HUDEP-2 (cell line): ENCODE data around the gene SLC9A9.
A peak's percentile ranks its signal among the peaks of the same experiment; 100 is the strongest.

Source experiments
- DNase-seq, 76 experiments: peaks; one replicate each; lab custom pipeline; 2025; ENCODE audit not compliant: unreplicated experiment in 76 of 76; lab: John Stamatoyannopoulos, UW

The SLC9A9 gene

DNA sequence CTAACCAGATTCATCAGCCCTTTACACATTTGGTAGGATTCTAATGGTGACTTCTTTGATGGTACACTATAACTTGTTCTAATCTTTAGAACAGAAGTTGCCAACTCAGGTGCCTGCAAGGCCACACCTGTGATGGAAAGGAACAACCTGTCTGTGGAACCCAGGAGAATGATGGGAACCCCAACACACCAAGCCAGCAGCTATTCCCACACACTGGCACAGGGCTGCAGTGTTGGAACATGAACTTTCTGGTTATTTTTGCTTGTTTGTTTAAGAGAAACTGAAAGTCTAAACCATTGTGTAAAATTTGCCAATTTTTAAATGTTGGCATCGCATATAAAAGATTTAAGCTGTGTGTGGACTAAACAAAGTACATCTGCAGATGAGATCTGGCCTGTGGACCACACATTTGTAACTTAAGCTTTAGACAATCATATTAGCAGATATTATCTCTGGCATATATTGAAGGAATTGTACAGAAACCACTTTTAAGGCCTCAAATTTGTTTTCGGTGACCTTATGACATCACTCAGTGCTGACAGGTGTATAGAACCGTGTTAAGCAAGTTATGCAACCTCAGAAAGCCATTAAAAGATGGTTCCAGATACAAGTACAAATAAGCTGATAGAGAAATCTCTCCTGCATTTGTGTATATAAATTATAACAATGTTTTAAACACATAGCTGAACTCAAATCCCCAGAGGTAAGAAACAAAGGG lies 242.9 kb downstream of the SLC9A9 start:
- DNase-seq: no peak

DNA sequence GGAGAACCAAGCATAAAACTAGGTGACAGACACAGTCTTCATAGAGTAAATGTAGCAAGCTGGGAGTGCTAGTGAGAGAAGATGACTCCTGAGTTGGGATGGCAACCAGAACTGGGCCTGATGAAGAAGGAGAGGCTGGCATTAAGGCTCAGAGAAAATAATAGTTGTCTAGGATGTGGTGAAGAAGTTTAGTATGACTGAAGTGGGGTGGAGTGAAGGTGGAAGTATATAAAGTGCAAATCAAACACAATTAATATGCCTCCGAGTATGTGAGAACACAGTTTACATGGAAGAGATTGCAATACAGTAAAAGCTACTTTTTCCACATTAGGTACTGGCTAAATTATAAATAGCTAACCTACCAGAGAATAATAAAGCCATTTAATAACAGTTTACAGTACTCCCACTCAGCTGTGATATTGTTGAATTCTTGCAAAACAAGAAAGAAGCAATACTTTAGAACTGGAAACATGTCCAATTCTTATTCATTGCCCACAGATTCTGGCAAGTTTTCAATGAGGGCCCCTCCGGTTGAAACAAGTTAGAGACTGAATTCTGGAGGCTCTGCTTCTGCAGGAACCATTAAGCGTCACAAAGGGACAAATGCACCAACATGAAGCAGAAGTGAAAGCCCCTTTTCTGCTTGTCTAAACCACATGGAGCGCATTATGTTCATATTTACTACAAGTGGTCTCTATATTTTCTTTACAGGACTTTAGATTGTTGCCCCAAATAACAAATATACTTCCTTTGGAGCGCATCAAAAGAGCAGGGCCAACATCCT lies 243.7 kb downstream of the SLC9A9 start:
- DNase-seq: no peak

DNA sequence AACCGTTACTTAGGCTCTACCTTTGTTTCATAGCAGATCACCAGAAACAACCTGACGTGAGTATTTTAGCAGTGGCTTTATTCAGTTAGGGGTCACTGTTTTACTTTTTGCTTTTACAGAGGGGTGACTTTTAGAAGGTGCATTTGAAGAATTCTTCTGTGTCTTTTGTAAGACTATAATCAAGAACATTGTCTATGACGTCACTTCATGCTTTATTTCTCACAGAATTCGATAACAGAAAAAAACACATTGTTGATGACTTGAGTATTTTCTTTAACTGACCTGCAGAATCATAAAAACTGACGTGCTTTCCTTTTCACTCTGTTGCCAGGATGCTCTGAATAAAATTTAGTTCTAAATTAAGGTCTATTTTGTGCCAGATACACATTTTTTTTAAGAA lies 244.5 kb downstream of the SLC9A9 start:
- no peak for DNase-seq

DNA sequence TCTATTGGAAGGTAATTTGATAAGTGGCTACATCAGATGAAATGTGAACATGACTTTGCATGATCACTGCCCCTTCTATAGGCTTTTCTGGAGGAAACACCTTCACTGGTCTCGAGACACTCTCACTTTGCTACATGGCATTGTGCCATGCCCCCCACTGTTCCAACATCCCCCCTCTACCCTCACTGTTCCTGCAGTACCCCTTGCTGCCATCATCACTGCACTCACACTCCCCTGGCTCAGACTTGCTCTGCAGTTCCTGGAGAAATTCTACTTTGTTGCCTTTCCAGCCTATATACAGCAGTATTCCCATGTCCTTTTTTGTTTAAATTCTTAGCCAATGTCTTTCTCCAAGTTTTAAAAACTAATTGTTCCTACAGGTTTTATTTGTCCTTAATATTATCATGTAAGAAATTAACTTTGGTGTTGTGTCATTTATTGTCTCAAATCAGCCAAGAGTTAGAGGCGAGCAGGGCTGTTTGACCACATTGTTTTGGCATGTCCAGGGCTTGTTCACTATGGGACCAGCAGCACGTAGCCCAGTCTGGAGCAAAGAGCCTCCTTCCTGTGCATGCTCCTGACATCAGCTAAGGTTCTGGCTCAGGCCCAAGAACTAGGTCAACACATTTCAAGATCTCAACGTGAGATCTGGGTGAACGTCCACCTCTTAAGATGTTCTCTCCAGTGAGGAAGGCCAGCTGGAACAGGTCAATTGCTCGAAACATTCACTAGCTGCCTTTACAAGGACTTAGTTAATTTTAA lies 246.4 kb downstream of the SLC9A9 start:
- DNase-seq: no peak

DNA sequence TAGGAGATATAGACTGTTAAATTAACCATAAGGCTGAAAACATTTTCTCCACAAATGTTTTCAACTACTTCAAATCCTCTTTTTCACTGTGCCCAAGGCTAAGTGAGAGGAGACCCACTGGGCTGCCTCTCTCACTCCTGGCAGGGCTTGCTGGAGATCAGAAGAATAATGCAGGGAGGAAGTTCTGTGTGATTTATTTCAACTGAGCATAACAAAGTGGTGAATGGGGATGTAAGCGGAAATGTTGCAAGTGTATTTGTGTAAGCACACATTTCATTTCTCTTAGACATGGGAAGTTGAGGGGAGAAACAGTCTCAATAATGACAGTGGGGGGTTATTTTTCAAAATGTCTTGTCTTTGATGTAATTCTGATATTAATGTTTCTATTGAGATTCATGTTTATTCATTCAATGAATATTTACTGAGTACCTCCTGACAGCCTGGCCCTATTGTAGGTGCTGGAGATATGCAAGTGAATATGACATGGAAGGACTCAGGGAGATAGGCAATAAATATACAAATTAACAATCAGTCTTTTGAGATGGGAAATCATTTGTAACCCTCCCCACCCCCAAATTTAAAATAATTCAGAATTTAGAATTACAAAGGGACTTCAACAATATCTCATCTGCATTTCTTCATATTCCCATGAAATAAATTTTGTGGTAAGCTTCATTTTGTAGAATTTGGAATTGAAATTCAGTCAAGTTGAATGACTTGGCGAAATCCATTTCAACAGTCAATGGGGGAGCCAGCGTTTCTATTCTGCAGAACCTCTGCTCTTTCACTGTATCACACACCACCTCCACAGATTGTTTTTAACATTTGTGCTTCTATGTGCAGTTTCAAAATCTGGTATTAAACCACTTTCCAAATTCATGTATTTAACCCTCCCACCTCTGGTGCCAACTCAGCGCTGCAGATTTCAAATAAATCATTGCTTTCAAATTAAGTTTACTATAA lies 247.2 kb downstream of the SLC9A9 start:
- DNase-seq: no peak

DNA sequence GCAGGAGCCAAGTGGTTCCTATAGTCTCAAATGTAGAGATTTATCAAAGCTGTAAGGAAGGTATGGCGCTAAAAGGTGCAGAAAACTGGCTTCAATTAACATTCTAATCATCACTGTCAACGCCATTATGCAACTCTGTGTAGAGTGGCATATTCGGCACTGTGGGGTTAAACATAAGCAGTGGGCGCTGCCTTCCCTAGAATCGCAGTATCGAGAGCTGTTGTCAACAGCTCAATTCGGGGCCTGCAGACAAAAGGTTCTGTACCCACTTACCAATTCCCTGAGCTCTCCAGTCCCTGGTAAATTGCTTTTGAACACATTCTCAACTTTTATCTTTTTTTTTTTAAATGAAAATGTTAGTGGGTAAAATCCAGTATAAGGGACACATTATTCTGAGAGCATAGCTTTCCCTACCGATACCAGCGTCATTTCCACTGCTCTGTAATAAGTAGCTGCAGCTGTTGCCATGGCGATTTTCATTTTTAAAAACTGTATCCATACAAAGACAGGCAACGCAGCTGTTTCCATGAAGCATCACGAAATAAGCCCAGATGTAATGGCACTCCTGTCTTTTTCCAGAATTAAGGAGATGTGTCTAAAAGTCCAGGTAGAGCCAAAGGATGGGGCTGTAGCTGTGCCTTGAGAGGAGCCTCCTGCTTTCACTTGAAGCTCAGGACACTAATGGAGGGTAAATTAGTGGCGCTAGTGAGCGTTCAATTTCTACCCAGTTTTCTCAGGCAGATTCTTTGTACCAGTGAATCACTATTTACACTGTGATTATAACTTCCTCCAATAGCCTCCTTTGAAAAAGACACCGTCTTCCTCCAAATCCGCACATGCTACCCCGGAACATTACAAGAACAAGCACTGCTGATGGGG lies 250.3 kb downstream of the SLC9A9 start:
- DNase-seq: no peak

DNA sequence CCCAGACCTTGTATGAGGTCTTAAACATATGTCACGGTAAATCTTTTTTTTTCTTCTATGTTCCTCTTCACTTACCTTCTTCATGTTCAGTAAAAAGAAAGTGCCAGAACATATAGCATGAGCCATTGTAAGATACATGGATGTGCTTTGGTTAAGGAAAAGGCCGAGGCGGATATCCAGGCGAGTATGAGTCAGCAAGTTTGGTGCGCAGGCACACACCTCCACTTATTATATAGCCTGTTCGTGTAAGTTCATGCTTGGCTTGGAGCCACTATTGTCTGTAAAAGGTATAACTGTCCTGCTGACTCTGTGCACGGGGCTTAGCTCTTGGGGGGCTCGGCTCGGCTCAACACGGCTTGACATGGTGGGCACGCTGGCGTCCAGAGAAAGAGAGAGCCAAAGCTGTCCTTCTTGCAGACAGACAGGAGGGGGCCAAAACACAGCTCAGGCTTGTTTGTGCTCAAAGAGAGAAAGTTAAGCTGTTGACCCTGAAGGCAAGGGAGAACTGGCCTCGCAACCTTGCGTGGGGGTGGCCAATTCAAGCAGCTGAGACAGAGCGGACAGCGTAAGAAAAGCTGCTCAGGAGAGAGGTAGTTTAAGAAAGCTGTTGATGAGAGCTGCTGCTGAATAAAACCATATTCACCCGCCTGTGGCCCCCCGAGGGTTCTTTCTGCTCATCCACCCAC lies 251.2 kb downstream of the SLC9A9 start:
- no peak for DNase-seq

DNA sequence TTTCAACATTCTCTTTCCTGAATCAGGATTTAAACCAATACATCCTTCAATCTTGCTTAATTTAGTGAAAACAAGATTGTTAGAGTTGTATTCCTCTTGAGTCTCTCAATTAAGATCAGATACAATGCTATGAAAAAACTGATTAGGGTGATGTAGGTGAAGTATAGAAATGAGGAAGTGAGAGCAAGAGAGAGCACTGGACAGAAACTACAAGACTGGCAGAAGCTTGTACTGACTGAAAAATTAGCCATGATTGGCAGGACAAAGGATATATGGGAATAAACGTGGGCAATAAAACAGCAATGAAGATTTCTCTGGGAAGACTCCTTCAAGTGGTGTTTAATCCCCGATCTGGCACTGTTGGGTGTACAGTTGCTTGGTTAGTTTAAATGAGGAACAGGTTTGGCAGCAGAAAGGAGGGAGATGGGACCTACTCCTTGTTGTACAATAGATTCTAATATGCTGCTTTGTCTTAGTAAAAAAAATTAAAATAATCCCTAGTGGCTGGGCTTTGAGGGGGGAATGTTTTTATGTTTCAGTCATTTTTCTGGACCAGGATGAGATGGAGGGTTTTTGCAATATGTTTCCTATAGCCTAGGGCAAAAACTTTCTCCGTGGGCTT lies 252.7 kb downstream of the SLC9A9 start:
- no peak for DNase-seq

DNA sequence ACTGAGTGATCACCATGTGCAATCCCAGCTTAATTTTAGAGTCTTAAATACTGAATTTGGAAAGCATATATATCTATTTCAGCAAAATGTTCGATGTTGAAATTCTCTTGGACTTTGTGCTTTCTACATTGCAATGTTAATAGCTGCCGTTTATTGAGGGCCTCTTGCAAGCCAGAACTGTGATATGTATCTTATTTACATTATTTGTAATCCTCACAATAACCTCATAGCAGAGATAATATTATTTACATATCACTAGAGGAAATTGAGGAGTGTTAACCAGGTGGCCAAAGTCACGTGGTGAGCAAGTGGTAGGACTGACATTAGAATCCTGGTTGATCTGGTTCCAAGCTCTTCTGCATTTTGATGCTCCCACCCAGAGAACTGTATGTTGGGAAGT lies 254.1 kb downstream of the SLC9A9 start:
- no peak for DNase-seq

DNA sequence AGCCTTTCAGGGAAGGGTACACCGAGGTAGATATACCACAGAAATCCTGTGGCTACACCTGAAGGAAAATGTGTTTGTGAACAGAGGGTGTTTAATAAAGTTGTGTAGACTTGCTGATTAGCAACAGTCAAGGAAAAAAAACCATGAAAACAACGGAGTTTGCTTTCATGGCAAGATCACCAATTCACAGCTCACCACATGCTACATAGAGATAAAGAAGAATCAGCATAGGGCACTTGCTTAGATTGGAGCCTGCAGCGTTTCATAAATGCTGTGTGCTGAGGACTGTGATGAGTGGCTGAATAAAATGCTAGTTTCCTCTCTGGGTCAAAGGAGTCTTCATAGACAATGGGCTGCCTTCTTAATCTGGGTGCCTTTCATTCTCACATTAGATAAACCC lies 257.6 kb downstream of the SLC9A9 start:
- peak in 16 of 76 experiments; percentile 1 to 54 (median 30) for DNase-seq

DNA sequence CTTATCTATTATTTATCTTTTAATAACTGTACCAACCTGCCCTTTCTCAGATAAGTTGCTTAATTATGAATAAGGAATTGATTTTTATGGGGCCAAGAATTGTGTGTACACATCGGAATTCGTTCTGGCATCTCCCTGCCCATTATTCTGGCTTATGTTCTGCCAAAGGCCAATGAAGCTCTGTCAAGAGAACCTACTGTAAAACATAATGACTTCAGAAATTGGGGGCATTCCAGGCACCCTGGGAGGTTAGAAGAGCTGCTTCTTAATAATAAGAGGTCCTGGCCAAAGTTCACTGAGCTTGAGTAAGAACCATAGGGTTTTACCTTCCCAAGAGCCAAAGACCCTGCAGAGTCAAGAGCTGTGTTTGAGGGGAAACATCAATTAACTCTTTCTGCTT lies 261.7 kb downstream of the SLC9A9 start:
- no peak for DNase-seq

DNA sequence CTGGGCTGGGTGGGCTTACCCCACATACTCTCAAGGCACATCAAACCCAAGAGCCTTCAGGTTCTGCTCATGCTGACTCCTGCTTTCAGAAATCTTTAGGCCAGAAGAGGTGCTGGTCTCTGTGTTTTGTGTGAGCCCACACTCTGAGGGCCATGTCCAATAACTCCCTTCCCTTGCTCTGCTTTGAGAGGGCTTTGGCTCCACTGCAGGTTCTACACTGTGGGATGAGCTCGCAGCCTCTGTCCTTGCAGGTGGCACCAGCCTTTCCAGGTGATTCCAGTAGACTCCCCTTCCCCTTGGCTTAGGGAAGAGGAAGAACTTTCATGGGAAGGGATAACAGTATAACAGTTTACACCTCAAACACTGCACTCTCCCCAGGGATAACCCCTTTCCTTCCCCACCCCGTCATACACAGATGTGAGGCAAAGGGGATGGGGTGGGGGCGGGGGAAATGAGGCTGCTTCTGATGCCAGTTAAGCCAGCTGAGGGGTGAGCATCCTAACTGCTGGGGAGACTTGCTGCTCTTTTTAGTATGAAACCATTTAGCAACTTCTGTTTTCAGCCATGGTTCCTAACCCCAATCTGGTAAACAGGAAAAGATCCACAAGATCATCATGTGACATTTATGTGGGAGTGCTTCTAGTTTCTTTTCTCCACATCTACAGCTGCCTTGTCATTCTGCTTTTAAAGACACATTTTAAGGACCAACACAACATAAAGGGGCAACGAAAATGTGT lies 262.4 kb downstream of the SLC9A9 start:
- no peak for DNase-seq

DNA sequence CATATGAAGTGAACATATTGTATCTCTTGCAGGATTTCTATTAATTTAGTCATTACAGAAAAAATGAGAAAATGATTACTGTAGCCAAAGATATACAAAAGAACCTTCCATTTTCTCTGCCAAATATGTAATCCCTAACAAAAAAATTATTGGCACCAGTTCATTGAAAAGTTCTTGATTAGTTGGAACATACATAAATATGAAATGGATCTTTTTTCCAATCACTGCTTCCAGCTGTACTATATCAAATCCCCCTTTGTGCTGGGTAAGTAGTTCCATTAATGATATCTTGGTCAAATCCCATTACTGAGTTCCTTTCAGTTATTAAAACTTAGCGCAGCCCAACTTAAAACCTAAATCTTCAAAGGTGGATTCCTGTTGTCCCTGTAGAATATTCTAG lies 263.8 kb downstream of the SLC9A9 start:
- DNase-seq: no peak

DNA sequence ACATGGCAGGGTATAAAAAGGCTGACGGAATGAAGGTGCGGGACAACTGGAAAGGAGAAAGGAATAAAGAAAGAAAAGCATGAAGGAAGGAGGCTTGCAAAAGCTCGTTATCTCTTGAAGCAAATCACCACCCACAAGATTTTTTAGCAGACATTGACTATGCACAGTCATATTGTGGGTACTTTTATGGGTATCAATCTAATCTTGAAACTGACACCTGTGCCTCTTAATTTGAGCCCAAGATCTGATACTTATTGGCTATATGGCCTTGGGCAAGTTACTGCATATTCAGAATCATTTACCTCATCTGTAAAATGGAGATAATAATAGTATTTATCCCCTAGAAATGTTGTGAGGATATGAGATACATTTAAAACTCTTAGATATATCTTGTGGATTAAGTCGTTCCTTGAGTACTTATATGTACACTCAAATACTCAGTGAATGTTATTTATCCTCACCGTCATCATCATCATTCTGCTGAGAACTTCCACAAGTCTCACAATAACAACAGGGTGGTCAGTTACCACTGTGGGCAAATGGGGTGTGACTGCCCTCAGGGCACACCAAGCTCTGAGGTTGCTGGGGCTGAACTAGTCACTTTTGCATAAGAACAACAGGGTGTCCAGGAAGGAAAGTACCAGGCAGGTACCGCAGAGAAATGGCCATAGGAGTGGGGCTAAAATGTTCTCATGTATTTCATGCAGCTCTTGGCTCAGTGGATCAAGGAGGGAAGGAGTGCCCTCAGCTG lies 266.1 kb downstream of the SLC9A9 start:
- DNase-seq: no peak

DNA sequence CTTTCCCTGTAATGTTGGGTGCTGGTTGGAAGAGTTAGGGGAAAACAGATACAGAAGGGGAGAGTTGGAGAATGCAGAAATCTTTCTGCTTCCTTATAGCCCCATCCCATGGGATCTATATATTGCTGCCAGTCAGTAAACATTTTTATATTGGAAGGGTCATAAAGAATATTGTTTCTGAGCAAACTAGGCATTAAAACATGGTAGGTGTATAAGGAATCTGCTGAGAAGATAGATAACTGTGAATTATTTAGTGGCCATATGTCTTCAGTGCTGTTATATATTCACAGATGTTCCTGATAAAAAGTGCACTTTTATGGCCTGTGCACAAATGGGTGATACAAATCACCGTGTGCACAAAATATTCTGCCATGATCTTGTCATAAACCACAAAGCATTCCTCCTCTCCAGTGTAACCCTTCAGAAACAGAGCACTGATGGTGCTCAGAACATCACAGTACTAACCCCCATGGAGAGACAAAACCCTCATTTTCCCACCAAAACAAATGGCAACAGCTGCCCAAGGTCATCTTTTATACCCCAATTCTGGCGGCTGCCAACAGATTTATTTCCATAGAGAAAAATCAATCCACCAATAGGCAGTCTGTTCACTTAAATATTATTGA lies 269.3 kb downstream of the SLC9A9 start:
- no peak for DNase-seq

DNA sequence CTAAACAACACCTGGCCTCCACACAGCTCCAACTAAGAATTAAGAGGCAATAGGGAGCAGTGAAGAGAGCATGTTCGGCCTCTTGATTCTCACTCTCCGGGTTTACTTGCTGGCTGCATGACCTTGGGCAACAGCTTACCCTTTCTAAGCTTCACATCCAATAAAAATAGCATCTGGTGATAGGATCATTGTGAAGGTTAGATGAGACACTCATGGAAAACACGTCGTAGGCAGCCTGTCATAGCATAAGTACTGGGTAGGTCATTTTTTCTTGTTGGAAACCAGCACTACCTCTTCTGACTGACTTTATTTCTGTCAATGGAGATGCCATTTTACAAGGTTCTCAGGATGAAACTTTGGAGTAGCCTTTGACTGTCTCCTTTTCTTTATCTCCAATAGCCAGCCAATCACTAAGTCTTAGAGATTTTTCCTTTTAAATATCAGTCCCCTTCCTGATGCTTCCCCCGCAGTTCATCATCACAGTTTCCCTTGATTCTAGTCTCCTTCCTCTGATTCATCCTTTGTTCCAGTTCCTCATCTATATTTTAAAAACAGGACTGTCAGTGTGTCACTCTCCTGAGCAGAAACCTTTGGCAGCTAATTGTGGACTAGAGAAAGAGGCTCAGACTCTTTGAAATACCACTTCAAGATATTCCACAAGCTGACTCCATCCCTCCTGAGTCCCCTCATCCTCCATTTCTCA lies 271.5 kb downstream of the SLC9A9 start:
- DNase-seq: no peak
